Psoas muscle (tissue), 8 donors: ENCODE results near the gene NAV2. TPM values are rescaled to one million over a fixed set of nuclear protein-coding genes. Genes with fewer than 3 reads are reported as not detected.

ENCODE experiments used
- ATAC-seq, 4 donors: fragments of 200-7000 bp; cut with Tn5 transposase; one replicate each; pipeline ENCODE4 v1.9.1; 2020; ENCODE audit warnings: moderate library complexity in 3 of 4, mild to moderate bottlenecking in 2 of 4
- DNase-seq, 2 donors: peaks; one replicate each; pipeline ENCODE4 v3.0.0-alpha.2; 2020
- H3K27ac ChIP-seq: fragments of 200-600 bp; one replicate; pipeline ENCODE4 v1.8.0; 2022
- H3K27me3 ChIP-seq, 3 donors: fragments of 200-600 bp in 1 of 3; one replicate each; pipeline versions ENCODE4 v1.6.1 to v1.8.0; 2013 to 2022; ENCODE audit warnings: low read length in 2 of 3, mild to moderate bottlenecking in 2 of 3, moderate library complexity in 1 of 3; ENCODE audit not compliant: insufficient read depth in 3 of 3
- H3K36me3 ChIP-seq, 2 donors: fragments of 200-600 bp in 1 of 2; one replicate each; pipeline versions ENCODE4 v1.6.1 to v1.8.0; 2013 to 2022; ENCODE audit warnings: low read depth in 1 of 2, mild to moderate bottlenecking in 1 of 2, moderate library complexity in 1 of 2; ENCODE audit not compliant: insufficient read depth in 1 of 2
- H3K4me1 ChIP-seq: fragments of 200-600 bp; one replicate; pipeline ENCODE4 v1.8.0; 2022
- H3K4me3 ChIP-seq: fragments of 200-600 bp; one replicate; pipeline ENCODE4 v1.8.0; 2022; ENCODE audit warnings: mild to moderate bottlenecking
- H3K9me3 ChIP-seq: fragments of 200-600 bp; one replicate; pipeline ENCODE4 v1.8.0; 2022
- WGBS, 3 donors: extraction: QIAGEN DNeasy Blood & Tissue Kit; methylation state at CpG; one replicate each; pipeline versions ENCODE4 v1.1.6 to v1.1.7; 2013; 5-methylcytosine and 5-hydroxymethylcytosine counted together
- intact Hi-C, 2 donors: fragments of 100-400 bp; cut with DNase I; formaldehyde crosslinking; loops; one replicate each; pipeline versions ENCODE4 v1.11.0 to v1.14.2; 2022
- polyA plus RNA-seq, 3 donors: library from polyadenylated mRNA; stranded (reverse); fragments of 200-250 nt; gene quantifications; one replicate each; pipeline ENCODE4 v1.2.3, GENCODE V29; 2013
- total RNA-seq, 4 donors: library from RNA; stranded (reverse); fragmentation: NEBNext Ultra II Directional in 2 of 4; extraction: Animal tissue kit (Norgen Biotek cat#: 25700) in 2 of 4; gene quantifications; one replicate each; pipeline versions ENCODE4 v1.2.1 to v1.2.4, GENCODE V29; 2021 to 2023
- TF ChIP-seq, protein P1 (sequence below): fragments of 200-600 bp; IDR thresholded peaks from one replicate; pipeline ENCODE4 v1.8.0; 2022; ENCODE audit warnings: antibody characterized with exemption
- donor health status: healthy with polysubstance abuse.
- donor health status: DM: no; HTN: no; CAD: no; lungs with moderate emphysema.
- donor health status: Bipolar disorder and iron deficiency.
- donor health status: healthy.
- donor health status: DM: yes; HTN: yes; CAD: no.
- donor health status: DM: no; HTN: no; CAD: no.
- donor health status: DM: no; HTN: no; CAD: no.
- donor health status: DM: yes; HTN: yes; CAD: no.

NAV2 gene
- total and polyA plus RNA-seq, 7 donors = 0.68 to 21.8 (median 2.9) TPM

DNA sequence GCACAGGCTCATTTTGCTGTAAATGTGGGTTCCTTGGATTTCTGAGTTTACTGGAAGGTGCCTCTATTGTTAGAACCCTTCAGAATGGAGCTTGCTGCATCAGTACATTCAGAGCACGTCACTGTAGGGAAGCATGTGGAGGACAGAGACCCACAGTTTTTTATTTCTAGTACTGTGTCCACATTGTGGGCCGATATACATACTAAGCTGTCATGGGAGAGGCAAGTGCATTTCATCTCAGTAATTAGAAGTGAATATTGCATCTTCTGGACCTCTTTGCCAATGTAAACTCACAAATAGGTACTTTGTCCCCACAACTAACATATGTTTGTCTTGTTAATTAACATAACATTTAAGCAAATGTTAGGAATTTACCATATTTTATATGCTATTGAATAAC is 139.7 kb downstream of the NAV2 start:
- intact Hi-C loops = no loop called here
- H3K4me3 ChIP-seq = no peak overlapping the region
- ATAC-seq = no peak
- H3K4me1 ChIP-seq = peaks cover 29% of the 10 kb centered on the region
- DNase-seq = no peak
- H3K27ac ChIP-seq = no peak overlapping the region
- no peaks in the 10 kb centered on the region for H3K36me3 ChIP-seq
- H3K9me3 ChIP-seq = no peaks in the 10 kb centered on the region
- no peaks in the 10 kb centered on the region for H3K27me3 ChIP-seq
- 94 to 98% (median 94%) methylated on average over 2 of the region's 2 CpGs for WGBS, 3 donors
- TF ChIP-seq, protein P1, sequence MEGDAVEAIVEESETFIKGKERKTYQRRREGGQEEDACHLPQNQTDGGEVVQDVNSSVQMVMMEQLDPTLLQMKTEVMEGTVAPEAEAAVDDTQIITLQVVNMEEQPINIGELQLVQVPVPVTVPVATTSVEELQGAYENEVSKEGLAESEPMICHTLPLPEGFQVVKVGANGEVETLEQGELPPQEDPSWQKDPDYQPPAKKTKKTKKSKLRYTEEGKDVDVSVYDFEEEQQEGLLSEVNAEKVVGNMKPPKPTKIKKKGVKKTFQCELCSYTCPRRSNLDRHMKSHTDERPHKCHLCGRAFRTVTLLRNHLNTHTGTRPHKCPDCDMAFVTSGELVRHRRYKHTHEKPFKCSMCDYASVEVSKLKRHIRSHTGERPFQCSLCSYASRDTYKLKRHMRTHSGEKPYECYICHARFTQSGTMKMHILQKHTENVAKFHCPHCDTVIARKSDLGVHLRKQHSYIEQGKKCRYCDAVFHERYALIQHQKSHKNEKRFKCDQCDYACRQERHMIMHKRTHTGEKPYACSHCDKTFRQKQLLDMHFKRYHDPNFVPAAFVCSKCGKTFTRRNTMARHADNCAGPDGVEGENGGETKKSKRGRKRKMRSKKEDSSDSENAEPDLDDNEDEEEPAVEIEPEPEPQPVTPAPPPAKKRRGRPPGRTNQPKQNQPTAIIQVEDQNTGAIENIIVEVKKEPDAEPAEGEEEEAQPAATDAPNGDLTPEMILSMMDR = no peak

DNA sequence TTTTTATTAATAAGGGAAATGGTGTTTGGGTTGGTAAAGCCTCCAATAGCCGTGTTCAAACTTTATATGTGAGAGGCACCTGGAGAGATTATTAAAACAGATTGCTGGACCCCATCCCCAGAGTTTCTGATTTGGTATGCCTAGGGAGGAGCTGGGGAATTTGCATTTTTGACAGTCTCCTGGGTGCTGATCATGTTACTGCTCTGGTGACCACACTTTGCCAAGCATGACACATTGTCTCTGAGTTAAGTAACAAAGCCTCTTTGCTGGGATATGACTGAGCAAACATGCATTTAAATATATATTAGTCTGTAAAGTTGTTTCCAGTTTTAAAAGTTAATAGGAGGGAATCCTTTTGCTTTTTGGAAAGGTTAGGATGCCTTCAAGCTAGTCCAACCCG is 140.4 kb downstream of the NAV2 start:
- DNase-seq = no peak
- no peak overlapping the region for H3K4me3 ChIP-seq
- H3K36me3 ChIP-seq = no peaks in the 10 kb centered on the region
- no peaks in the 10 kb centered on the region for H3K27me3 ChIP-seq
- no peaks in the 10 kb centered on the region for H3K9me3 ChIP-seq
- intact Hi-C loops = no loop called here
- WGBS, 3 donors = 76 to 90% (median 82%) methylated on average over 2 of the region's 2 CpGs
- H3K27ac ChIP-seq = no peak overlapping the region
- H3K4me1 ChIP-seq = peaks cover 29% of the 10 kb centered on the region
- ATAC-seq = peak in 1 of 4 donors; percentile 24
- TF ChIP-seq, protein P1 = no peak

DNA sequence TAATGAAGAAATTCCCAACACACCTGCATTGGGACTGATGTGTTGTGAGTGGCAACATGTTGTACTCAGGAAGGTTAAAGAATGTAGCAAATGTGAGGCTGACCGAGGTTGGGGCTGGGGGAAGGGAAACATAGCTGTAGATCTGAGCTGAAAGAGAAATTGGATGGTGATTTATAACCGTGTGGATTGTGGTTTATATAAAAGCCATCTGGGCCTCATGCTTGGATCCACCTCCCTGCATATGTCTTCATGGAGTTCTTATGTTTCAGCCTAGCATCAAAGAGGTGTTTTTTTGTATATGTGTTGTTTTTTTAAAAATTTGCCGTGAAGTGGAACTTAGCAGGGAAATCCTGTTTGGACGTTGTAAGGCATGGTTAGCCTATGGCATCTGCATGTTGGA is 141.3 kb downstream of the NAV2 start:
- no peak overlapping the region for H3K4me3 ChIP-seq
- 43 to 77% (median 69%) methylated on average over 4 of the region's 4 CpGs for WGBS, 3 donors
- H3K27me3 ChIP-seq = no peaks in the 10 kb centered on the region
- DNase-seq = no peak
- TF ChIP-seq, protein P1 = no peak
- H3K27ac ChIP-seq = no peak overlapping the region
- no peak for ATAC-seq
- H3K36me3 ChIP-seq = no peaks in the 10 kb centered on the region
- peaks cover 23% of the 10 kb centered on the region for H3K4me1 ChIP-seq
- no peaks in the 10 kb centered on the region for H3K9me3 ChIP-seq
- intact Hi-C loops = no loop called here

DNA sequence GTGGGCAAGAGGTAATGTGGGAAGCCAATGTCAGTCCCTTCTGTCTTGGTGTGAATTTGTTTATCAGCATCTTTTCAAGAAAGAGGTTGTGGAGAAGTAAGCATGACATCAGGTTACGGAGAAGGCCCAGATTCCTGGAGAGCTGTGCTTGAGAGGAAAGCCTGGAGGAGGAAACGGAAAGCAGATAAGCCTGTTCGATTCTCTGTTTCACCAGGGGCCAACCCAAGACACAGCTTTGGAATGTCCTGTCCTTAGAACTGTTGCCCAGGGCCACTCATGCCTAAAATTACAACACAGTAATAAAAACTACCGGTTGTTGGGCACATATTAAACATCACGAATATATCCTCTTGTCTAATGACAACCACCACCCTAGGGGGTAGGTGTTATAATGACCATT is 148.5 kb downstream of the NAV2 start:
- 46 to 68% (median 53%) methylated on average over 5 of the region's 5 CpGs for WGBS, 3 donors
- Histone ChIP-seq H3K27me3 (no peaks in the 10 kb centered on the region), H3K4me1 (no peaks in the 10 kb centered on the region), H3K36me3 (no peaks in the 10 kb centered on the region), H3K9me3 (no peaks in the 10 kb centered on the region), H3K4me3 (no peak overlapping the region), H3K27ac (no peak overlapping the region)
- TF ChIP-seq, protein P1 = no peak
- ATAC-seq = no peak
- intact Hi-C loops = no loop called here
- no peak for DNase-seq

DNA sequence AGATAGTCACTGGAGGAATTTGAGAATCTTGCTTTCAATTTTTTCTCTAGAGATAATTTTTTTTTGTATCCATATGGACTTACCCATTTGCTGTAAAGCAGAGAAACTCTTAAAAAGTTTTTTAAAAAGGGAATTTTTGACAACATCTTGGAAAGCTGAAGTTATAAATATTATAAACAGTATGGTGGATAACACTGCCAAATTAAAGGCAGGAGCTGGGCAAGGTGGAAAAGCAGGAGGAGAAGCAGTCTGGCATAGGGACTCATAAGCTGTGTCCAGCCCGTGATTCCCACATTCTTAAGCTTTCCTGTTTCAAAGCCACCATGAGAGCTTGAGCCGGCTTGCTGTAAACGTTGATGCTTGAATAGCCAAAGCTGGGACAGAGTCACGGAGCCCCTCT is 149.5 kb downstream of the NAV2 start:
- ATAC-seq = no peak
- TF ChIP-seq, protein P1 = no peak
- Histone ChIP-seq H3K9me3 (no peaks in the 10 kb centered on the region), H3K4me3 (no peak overlapping the region), H3K4me1 (no peaks in the 10 kb centered on the region), H3K27ac (no peak overlapping the region), H3K27me3 (no peaks in the 10 kb centered on the region), H3K36me3 (no peaks in the 10 kb centered on the region)
- no peak for DNase-seq
- intact Hi-C loops = no loop called here
- 85 to 90% (median 89%) methylated on average over 4 of the region's 4 CpGs for WGBS, 3 donors
